Effector CD4-positive, alpha-beta T cell (primary cell): Measurements from ENCODE around the gene SDR42E2.
"Not testable (repeated sequence)": the region's sequence is repeated elsewhere in the genome, so short reads cannot be mapped to it uniquely, and the experiment has no call there.

Experiments
- DNase-seq: peaks from one replicate; pipeline ENCODE4 v3.0.0-alpha.2; 2020

The SDR42E2 gene

GRCh38 chr16:22216191-22216831, 54.0 kb downstream of the SDR42E2 start:
- no peak for DNase-seq

GRCh38 chr16:22216832-22217225, 54.5 kb downstream of the SDR42E2 start:
- DNase-seq, result not testable (repeated sequence)

DNA sequence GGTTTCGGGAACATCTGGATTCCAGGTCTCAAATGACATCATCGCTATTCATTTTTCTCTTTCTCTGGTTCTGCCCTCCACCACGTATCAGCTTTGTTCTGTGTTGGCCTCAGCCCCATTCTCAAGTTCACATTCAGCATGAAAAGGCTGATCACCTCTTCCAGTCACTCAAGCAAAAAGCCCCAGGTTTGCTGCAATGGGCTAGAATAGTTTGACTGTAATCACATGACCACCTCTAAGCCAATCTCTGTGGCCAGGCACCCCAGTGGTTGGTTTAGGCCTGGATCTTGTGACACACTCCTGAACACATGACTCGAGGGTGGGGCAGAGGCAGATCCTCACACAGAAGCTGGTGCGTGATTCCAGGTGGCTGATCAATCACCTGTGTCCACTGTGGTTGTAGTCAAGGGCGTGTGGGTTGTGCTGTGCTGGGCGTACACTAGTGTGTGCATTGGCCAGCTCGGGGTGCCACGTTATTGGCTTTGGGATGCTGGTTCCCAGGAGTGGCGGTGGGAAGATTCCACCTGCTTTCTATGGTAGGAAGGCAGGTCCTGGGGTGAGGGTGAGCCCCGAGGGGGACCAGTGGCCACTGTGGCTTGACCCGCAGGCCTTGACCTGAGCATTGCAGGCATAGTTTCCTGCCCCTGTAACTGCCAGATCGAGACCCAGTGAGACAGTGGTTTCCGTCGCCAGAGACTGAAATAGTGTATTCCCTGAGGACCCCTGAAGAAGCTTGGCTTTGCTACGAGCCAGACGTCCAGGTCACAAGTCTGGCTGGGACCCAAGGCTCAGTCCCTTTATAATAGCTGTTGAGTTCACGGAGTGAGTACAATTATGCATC, 55.8 kb downstream of the SDR42E2 start:
- no peak for DNase-seq

GRCh38 chr16:22219389-22220068, 57.2 kb downstream of the SDR42E2 start:
- no peak for DNase-seq

- no peak for DNase-seq
These were observed 57.7 kb downstream of the SDR42E2 start for GRCh38 chr16:22220069-22220440.

GRCh38 chr16:22220714-22221113, 58.4 kb downstream of the SDR42E2 start:
- no peak for DNase-seq

DNA sequence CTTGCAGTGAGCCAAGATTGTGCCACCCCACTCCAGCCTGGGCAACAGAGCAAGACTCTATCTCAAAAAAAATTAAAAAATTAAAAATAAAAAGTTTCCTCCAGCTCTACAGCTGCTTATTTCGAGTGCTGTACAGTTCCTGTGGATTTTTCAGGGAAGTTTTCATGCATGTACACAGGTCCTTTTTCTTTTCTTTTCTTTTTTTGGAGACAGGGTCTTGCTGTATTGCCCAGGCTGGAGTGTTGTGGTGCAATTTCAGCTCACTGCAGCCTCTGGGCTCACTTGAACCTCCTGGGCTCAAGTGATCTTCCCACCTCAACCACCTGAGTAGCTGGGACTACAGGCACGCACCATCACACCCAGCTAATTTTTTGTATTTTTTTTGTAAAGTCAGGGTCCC, 59.7 kb downstream of the SDR42E2 start:
- no peak for DNase-seq

- DNase-seq, result no peak
These were observed 60.7 kb downstream of the SDR42E2 start for GRCh38 chr16:22222998-22223397.

DNA sequence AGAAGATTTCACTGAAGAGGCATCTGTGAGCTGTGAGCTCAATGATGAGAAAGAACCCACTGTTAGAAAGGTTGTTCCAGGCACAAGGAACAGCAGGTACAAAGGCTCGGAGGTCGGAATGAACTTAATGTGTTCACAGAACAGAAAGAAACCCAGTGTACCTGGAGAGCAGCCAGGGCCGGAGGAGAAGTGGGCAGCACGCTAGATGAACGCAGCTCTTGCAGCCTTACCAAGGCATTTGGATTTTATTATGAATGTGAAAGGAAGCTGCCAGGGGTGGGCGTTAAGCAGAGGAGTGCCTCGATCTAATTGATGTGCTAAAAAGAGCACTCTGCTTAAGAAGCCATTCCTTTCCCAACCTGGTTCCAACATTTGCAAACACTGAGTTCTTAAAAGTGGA, 62.8 kb downstream of the SDR42E2 start:
- no peak for DNase-seq

GRCh38 chr16:22229889-22230288, 67.6 kb downstream of the SDR42E2 start:
- no peak for DNase-seq

- no peak for DNase-seq
These were observed 70.2 kb downstream of the SDR42E2 start for GRCh38 chr16:22232277-22233036.

DNA sequence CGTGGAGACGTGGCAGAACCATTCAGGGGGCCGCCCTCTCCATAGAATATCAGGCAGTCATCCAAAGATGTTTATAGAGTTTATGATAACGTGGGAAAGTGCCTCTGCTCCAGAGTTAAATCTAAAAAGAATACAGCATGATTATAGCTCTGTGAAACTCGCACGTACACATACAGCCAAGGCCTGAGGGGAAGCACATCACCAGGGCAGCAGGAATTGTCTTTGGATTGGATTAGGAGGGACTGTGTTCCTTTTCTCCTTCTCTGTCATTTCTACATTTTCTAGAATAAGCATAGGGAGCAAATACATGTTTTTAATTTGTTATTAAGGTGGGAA, 70.7 kb downstream of the SDR42E2 start:
- DNase-seq, result no peak

DNA sequence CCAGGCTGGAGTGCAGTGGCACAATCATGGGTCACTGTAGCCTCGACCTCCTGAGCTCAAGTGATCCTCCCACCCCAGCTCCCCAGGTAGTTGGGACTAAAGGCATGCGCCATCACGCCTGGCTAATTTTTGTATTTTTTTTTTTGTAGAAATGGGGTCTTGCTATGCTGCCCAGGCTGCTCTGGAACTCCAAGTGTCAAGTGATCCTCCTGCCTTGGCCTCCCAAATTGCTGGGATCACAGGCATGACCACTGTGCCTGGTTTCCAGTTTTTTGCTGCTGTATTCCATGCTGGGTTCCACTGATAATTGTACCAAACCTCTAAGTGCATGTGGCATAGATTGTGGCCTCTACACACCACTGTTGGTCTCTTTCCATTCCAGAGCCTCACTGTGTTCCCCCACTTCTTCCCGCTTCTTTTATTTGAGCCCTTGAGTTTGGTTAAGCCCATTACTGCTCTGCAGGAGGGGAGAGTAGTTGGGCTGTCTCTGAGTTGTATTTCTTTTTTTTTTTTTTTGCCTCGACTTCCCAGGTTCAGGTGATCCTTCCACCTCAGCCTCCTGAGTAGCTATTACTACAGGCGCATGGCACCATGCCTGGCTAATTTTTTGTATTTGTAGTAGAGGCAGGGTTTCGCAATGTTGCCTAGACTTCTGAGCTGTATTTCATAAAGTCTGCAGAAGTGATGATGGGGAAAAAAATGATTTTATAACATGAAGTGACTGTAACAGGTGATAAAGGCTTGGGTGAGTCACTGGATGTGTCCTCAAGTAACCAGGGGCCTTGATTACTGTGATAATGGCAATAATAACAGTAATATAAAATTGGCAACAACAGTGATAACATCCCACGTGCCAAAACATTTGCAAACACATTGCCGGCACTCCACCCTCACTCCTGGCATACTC, 73.8 kb downstream of the SDR42E2 start:
- DNase-seq, result no peak

- no peak for DNase-seq
These were observed 77.0 kb downstream of the SDR42E2 start for GRCh38 chr16:22239131-22239805.

DNA sequence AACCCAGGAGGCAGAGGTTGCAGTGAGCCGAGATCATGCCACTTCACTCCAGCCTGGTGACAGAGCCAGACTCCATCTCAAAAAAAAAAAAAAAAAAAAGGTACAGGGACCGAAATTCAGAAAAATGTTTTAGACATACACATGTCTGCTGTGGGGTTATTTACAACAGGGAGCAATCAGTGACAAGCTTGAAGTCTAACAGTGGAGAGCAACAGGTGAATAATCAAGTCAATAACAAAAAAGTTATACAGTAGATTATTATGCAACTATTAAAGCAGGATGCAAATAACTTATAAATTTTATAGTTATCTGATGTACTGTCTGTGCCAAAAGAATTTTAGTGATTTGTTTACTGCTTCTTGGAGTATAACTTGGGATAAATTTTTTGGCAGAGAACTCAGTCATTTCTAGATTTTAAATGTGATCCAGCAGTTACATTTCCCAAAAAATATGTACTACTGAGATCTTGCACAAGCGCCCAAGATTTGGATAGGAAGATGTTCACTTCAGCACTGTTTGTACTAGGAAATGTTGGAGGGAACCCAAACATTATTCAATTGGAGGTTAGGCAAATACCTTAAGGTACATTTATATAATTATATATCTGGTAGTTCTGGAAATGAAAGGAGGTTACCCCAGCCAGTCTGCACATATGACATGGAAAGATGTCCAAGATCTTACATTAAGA, 77.9 kb downstream of the SDR42E2 start:
- DNase-seq, result no peak
